Measurements from ENCODE around the gene GALNT10.

Gene GALNT10

GRCh38 chr5:154236536-154237375 is 46.2 kb downstream of the GALNT10 start:
- no peak for DNase-seq

- DNase-seq = no peak
Measured at GRCh38 chr5:154237376-154237743, 46.8 kb downstream of the GALNT10 start.

- no peak for DNase-seq
Measured at GRCh38 chr5:154237946-154238345, 47.4 kb downstream of the GALNT10 start.

DNA sequence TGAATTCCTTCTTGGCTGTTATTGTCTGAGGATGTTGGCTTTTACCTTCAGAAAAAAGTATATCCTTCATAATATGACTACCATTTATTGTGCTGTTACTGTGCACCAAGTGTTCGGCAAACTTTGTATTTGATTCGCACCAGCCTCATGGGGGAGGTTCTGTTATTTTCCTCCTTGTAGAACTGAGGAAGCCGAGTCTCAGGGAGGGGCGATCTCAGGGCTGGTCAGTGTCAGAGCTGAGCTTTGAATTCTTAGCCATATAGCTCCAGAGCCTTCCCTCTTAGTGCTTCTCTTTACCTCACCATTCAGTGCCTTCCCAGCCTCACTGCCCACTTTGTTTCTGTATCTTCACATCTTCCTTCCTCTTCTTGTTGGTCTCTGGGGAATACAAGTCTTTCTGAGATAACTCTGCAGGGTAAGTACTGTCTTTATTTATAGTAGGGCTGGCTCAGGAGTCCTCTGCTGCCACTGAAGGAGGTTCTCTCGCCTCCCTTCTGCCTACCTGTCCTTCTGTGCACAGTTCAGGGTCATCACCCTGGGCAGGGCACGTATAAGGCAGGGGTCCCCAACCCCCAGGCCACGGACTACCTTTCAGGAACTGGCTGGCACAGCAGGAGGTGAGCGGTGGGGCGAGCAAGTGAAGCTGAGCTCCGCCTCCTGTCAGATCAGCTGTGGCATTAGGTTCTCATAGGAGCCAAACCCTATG is 48.4 kb downstream of the GALNT10 start:
- no peak for DNase-seq

DNA sequence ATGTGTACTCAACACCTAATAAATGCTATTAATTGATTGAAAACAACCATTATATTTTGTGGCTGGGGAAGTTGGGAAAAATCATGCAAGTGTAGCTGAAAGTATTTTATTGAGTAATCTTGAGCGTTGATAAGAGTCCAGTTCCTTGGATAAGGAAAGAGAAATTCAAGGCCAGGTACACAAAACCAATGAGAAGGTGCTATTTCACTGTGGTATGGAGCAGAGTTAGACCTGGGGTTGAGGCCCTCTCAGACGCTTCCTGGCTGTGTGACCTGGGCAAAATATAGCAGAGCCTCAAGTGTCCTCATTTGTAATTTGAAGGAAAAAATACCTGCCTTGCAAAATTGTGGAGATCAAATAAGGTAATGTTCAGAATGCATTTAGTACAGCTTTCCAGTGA is 50.1 kb downstream of the GALNT10 start:
- no peak for DNase-seq

DNA sequence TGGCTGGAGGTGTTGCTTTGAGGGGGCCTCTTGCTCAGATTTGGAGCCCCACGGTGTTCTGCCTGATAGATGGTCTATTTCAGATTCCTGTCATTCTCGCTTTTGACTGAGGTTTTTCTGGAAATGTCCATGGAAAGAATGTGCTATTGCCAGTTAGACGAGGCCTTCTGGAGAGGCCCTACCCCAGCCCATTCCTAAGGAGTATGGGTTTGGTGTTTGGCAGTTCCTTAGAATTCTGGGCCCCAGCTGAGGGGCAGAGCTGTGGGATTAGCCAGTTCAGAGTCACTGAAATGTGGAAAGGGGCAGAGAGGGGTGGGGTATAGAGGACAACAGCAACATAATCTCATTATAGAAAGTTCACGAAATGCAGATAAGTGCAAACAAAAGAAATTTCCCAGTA is 50.5 kb downstream of the GALNT10 start:
- no peak for DNase-seq

- DNase-seq = no peak
Measured at GRCh38 chr5:154242442-154242841, 51.9 kb downstream of the GALNT10 start.

DNA sequence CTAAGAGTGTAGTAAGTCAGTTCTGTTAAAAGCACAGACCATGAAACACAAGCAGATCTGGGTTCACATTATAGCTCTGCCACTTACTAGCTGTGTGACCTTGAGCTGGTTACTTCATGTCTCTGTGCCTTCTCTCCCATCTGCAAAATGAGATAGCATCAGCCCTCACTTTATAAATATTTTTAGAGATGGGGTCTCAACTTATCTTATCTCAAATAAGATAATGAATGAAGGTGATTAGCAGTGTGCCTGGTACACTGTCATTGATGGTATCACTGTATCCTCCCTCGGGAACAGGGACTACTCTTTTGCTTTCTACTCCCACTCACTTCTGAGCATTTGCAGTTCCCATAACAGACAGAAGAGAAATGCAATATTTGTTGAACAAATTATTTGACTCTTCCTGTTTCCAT is 52.4 kb downstream of the GALNT10 start:
- no peak for DNase-seq

DNA sequence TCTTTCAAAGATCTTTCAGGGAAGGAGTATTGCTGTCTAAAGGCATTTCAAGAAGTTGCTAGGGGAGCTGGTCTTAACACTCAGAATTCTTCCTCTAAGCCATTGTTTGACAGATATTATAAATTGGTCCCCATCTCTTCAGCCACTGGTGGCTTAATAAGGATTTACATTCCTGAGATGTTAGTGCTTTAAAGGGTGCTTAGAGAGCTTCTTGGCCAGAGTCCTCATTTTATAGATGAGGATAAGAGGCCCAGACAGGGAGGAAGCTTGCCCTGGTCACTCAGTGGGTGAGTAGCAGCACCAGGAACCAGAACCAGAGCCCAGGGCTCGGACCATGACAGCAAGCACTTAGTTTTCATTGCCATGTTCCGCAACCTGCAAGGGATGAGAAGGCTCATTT is 53.2 kb downstream of the GALNT10 start:
- no peak for DNase-seq

DNA sequence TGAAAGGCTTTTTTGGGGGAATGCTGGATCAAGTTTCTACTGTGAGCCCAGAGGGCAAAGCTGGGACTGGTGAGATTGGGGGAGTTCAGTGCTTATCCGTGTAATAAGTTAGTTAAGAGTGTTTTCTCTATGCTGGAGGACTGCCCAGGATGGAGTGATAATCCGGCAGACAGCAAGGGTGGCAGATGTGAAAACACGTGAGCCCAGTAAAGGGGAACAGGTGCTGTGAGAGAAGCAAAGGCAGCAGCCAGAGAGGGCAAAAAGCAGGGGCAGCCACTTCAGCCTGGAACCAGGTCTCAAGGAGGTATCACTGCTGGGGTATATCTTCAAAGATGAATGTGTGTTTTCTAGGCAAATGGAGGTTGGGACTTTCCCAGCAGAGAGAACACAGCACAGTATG is 53.9 kb downstream of the GALNT10 start:
- DNase-seq = no peak

GRCh38 chr5:154248691-154249090 is 58.2 kb downstream of the GALNT10 start:
- DNase-seq = no peak

DNA sequence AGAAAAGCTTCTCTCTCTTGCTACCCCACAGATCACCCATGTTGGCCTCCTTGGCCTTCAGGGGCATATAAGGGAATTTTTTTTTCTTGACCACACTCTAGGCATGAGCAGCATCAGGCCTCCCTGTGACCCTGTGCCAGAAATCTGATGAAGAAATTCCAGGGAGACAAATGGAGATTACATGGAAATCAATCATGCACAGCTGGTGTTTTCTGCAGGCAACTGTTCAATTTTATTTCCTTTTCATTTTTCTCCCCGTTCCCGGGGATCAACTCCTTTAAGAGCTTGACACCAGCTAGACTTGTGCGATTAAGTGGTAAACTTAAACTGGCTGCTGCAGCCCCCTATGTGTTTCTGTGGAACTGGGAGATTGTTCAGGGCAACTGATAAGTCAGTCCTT is 59.3 kb downstream of the GALNT10 start:
- DNase-seq = no peak

GRCh38 chr5:154251529-154251928 is 61.0 kb downstream of the GALNT10 start:
- no peak for DNase-seq

DNA sequence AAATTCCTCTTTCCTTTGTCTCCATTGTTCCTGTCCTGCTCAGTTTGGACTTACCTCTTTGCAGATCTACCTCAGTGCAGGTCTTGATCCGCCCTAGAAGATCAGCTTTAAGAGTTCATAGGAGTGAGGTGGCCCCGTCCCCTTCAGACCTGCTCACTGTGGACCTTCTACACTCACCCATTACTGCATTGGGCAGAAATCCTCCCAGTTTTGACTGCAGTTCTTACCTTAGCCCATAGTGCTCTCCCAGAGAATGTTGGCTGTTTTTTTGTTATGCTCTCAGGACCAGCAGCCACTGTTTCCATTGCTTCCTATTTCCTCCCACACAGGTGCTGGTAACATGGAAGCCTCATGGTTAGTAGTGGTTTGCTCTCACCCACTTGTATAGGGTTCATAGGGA is 63.3 kb downstream of the GALNT10 start:
- DNase-seq = no peak

DNA sequence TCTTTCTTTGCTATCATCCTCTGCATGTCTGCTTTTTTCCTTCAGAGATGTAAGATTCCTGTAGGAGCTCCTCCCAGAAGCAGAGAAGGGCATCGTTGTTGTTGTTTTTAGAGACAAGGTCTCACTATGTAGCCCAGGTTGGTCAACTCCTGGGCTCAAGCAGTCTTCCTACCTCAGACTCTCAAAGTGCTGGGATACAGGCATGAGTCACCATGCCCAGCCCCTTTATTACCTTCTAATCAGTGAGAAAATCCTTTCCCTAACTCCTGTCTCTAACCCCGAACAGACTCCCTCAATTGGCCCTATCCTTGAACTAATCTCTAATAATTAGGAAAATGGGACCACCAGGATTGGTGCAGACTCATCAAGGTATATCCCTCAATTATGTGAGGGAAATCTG is 64.4 kb downstream of the GALNT10 start:
- no peak for DNase-seq

- no peak for DNase-seq
Measured at GRCh38 chr5:154257046-154257445, 66.5 kb downstream of the GALNT10 start.

DNA sequence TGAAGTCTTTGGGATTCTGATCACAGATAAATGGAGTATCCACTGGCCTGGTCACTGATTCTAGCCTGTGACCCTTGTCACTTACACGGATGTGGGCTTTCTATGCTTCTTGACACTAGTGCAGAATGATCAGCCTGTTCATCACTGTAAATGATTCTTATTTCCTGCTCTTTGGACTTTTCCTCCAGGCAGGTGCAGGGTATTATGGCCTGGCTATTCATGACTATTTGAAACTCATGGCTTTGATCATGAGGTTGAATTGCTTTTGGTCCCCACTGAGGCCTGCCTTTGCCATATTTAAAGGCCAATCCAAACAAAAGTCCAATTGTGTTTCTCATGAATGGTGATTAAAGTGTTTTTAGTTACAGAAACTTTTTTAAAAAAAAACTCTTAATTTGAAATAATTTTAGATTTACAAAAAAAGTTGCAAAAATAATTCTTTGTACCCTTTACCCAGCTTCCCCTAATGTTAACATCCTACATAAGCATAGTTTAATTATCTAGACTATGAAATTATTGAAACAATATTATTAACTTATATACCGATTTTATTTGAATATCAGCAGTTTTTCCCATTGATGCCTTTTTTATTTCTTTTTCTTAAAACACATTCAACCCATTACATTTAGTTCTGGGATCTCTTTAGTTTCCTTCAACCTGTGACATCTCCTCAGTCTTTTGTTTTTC is 68.1 kb downstream of the GALNT10 start:
- no peak for DNase-seq

DNA sequence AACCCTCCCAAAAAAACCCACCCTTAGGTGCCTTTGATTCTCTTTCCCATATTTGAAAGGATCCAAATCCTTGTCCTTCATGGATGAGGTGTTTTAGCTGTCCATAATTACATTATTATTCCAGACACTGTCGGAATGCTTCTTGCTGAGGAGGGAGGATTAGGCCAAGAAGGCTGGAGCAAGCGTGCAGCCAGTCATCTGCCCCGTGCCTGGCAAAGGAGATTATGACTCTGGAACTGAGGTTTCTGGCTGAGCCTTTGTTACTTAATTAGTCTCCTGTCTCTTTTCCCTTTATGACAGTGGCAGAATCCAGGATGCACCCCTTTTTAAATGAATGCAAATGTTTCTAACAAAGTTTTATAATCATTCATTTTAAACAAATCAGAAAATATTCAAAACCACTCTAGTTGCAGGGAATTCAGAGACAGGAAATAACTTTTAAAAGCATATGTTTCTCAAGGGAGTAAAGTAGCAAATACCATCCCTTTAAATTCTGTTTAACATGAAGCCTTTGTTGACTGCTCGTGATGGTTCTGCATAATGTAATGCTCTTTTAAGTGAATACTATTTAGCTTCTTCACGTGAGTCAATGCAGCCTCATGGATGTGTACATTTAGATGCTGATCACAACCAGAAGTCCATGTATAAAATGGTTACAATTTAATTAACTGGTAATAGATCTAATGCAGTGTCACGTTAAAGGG is 69.8 kb downstream of the GALNT10 start:
- DNase-seq = no peak

- DNase-seq = no peak
Measured at GRCh38 chr5:154262342-154262741, 71.8 kb downstream of the GALNT10 start.

GRCh38 chr5:154264549-154265196 is 74.1 kb downstream of the GALNT10 start:
- no peak for DNase-seq

GRCh38 chr5:154265197-154265773 is 74.8 kb downstream of the GALNT10 start:
- no peak for DNase-seq

DNA sequence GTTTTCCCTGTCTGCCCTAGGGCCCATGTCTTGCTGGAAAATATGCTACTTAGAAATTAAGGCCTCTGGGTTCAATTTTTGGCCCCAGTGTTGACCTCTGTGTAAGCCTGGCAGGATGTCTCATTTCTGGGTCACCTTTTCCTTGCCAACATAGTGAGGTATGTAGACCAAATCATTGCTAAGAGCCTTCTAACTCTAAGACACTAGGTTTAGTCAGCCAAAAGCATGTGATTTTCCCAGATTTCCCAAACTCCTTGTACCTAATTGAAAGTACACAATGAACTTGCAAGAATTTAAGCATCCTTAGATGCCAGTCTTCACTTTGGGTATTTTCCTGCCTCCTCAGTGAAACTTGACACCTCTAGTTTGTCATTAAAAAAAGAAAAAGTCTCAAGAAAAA is 77.0 kb downstream of the GALNT10 start:
- DNase-seq = no peak
